Vagina (tissue), 2 donors: ENCODE measurements around the gene RET.

ENCODE experiments used
- CTCF ChIP-seq, 3 experiments: fragments of 450-650 bp in 2 of 3; fragments of 200-600 bp in 1 of 3; sonication (generic) in 1 of 3; IDR thresholded peaks; one replicate each; pipeline ENCODE4 v1.5.1; 2017 to 2019; ENCODE audit warnings: antibody characterized with exemption in 3 of 3, mild to moderate bottlenecking in 2 of 3, moderate library complexity in 2 of 3
- POLR2A ChIP-seq, 2 donors: fragments of 450-650 bp; IDR thresholded peaks; one replicate each; pipeline ENCODE4 v1.6.1; 2017; ENCODE audit warnings: antibody characterized with exemption in 2 of 2, mild to moderate bottlenecking in 2 of 2, moderate library complexity in 2 of 2
- POLR2AphosphoS5 ChIP-seq, 2 donors: sonication (generic); formaldehyde crosslinking; IDR thresholded peaks; one replicate each; pipeline ENCODE4 v1.9.0; 2017; ENCODE audit warnings: antibody characterized with exemption in 2 of 2, mild to moderate bottlenecking in 2 of 2, low read depth in 1 of 2; ENCODE audit not compliant: insufficient read depth in 1 of 2

GRCh38 chr10:43138021-43138756 is 61.3 kb downstream of the RET start, which contains the start of gene CSGALNACT2:
- TF ChIP-seq POLR2A (IDR thresholded peaks at IDR 0.05) (peak in 1 of 2 donors; percentile 94), CTCF (IDR thresholded peaks at IDR 0.05) (no peak), POLR2AphosphoS5 (IDR thresholded peaks at IDR 0.05; ENCODE audit: insufficient read depth in 1 of 2, low read depth in 1 of 2) (peak in 1 of 2 donors; percentile 68)
